GM12878 (cell line): ENCODE measurements around the gene NUAK1. TPM values are rescaled to one million over a fixed set of nuclear protein-coding genes. Genes with fewer than 3 reads are reported as not detected.

Source experiments
- ATAC-seq: fragments of 200-7000 bp; cut with Tn5 transposase; 3 replicates; pipeline ENCODE4 v1.9.1; 2020; ENCODE audit warnings: mild to moderate bottlenecking, moderate library complexity
- BruUV-seq: library from RNA; stranded (reverse); fragments of 400-500 nt; replicated peaks from 2 replicates; lab custom pipeline; 2021; lab: Mats Ljungman, UMichigan
- CTCF ChIA-PET: fragments of 300-600 bp; sonication (Branson Sonifier 250); formaldehyde crosslinking; extraction: SDS; loops from one replicate; lab custom pipeline; 2021; ENCODE audit warnings: inconsistent platforms; lab: Yijun Ruan, JAX
- POLR2A ChIA-PET: fragments of 350-600 bp; formaldehyde crosslinking; extraction: SDS; loops from one replicate; lab custom pipeline; 2021; ENCODE audit warnings: inconsistent platforms; lab: Charles Lee
- RAD21 ChIA-PET: fragments of 300-600 bp; sonication (Branson Sonifier 250); formaldehyde crosslinking; loops from one replicate; lab custom pipeline; 2023; ENCODE audit warnings: antibody characterized with exemption; ENCODE audit not compliant: unreplicated experiment; lab: Charles Lee
- SMC1A ChIA-PET: fragments of 300-600 bp; sonication (Branson Sonifier 250); formaldehyde crosslinking; loops from one replicate; lab custom pipeline; 2023; ENCODE audit not compliant: unreplicated experiment, uncharacterized antibody; lab: Charles Lee
- DNase-seq: peaks from one replicate; pipeline ENCODE4 v3.0.0-alpha.2; 2011; ENCODE audit warnings: low read depth, low spot score
- FAIRE-seq: peaks from 3 replicates; lab custom pipeline; 2011; peaks lifted over from hg19 to GRCh38; lab: Jason Lieb, UNC
- H2AFZ ChIP-seq: 2 replicates; pipeline ENCODE4 v1.6.0; 2011; ENCODE audit warnings: low read depth, low read length, control low read depth; ENCODE audit not compliant: control insufficient read depth
- H3K27ac ChIP-seq: 2 replicates; pipeline ENCODE4 v1.5.1; 2011; ENCODE audit warnings: control low read depth; ENCODE audit not compliant: control insufficient read depth, insufficient read depth
- H3K27me3 ChIP-seq, 2 experiments: replicated peaks in 1 of 2; 2 replicates each; pipeline versions ENCODE4 v1.6.0 to v1.6.1; 2011; ENCODE audit warnings: low read length in 1 of 2; ENCODE audit not compliant: control insufficient read depth in 2 of 2, insufficient read depth in 2 of 2
- H3K36me3 ChIP-seq, 2 experiments: 2 replicates each; pipeline ENCODE4 v1.5.1; 2011; ENCODE audit warnings: low read length in 1 of 2; ENCODE audit not compliant: control insufficient read depth in 2 of 2, insufficient read depth in 2 of 2
- H3K4me1 ChIP-seq: 2 replicates; pipeline ENCODE4 v1.6.1; 2011; ENCODE audit warnings: mild to moderate bottlenecking, low read length, moderate library complexity, mixed read lengths; ENCODE audit not compliant: control insufficient read depth, insufficient read depth
- H3K4me2 ChIP-seq: 2 replicates; pipeline ENCODE4 v1.6.0; 2011; ENCODE audit warnings: control low read depth; ENCODE audit not compliant: control insufficient read depth, insufficient read depth
- H3K4me3 ChIP-seq: fragments of 200-600 bp; sonication (generic); 2 replicates; pipeline ENCODE4 v1.5.1; 2016
- H3K79me2 ChIP-seq: 2 replicates; pipeline ENCODE4 v1.6.0; 2011; ENCODE audit warnings: low read length; ENCODE audit not compliant: control insufficient read depth, insufficient read depth
- H3K9ac ChIP-seq: 2 replicates; pipeline ENCODE4 v1.8.0; 2011; ENCODE audit warnings: low read length, control low read depth, mixed read lengths; ENCODE audit not compliant: control insufficient read depth, insufficient read depth
- H3K9me3 ChIP-seq: replicated peaks from 3 replicates; pipeline ENCODE4 v1.5.1; 2011; ENCODE audit warnings: mild to moderate bottlenecking, low read length; ENCODE audit not compliant: control insufficient read depth, insufficient read depth
- H4K20me1 ChIP-seq: 2 replicates; pipeline ENCODE4 v1.6.0; 2011; ENCODE audit not compliant: control insufficient read depth, insufficient read depth
- BACH1 ChIP-seq: fragments of 450-650 bp; IDR thresholded peaks from 2 replicates; pipeline ENCODE4 v1.6.1; 2017; ENCODE audit warnings: mild to moderate bottlenecking, borderline replicate concordance
- BCL11A ChIP-seq: IDR thresholded peaks from 2 replicates; pipeline ENCODE4 v1.6.1; 2011; ENCODE audit warnings: low read depth, low read length
- BMI1 ChIP-seq: fragments of 450-650 bp; IDR thresholded peaks from 2 replicates; pipeline ENCODE4 v1.6.1; 2016; ENCODE audit warnings: mild to moderate bottlenecking, moderate library complexity, borderline replicate concordance
- FOS ChIP-seq: IDR thresholded peaks from 3 replicates; pipeline ENCODE4 v1.6.1; 2011; ENCODE audit warnings: borderline replicate concordance; ENCODE audit not compliant: insufficient read length; ENCODE audit errors: extremely low read depth
- KAT2A ChIP-seq: conservative IDR thresholded peaks from 2 replicates; pipeline ENCODE4 v1.6.1; 2011; ENCODE audit warnings: low read depth, low read length; ENCODE audit not compliant: control insufficient read depth
- MTA3 ChIP-seq: IDR thresholded peaks from 2 replicates; pipeline ENCODE4 v1.6.1; 2012; ENCODE audit warnings: low read length, inconsistent platforms, borderline replicate concordance
- POLR2AphosphoS2 ChIP-seq: IDR thresholded peaks from 2 replicates; pipeline ENCODE4 v1.6.1; 2011; ENCODE audit warnings: low read depth, mild to moderate bottlenecking, low read length, improper control_type of control experiment, moderate library complexity
- STAT1 ChIP-seq: fragments of 450-650 bp; conservative IDR thresholded peaks from 2 replicates; pipeline ENCODE4 v1.6.1; 2014; ENCODE audit warnings: antibody characterized with exemption, mild to moderate bottlenecking
- SUPT20H ChIP-seq: IDR thresholded peaks from 2 replicates; pipeline ENCODE4 v1.6.1; 2011; ENCODE audit warnings: low read depth, mild to moderate bottlenecking, low read length, moderate library complexity, borderline replicate concordance; ENCODE audit not compliant: control insufficient read depth
- TBL1XR1 ChIP-seq: IDR thresholded peaks from 2 replicates; pipeline ENCODE4 v1.6.1; 2012; ENCODE audit warnings: low read depth, low read length, improper control_type of control experiment
- ZNF217 ChIP-seq: fragments of 450-650 bp; IDR thresholded peaks from 2 replicates; pipeline ENCODE4 v1.6.1; 2017; ENCODE audit warnings: antibody characterized with exemption, mild to moderate bottlenecking
- WGBS: methylation state at CpG from one replicate; pipeline ENCODE4 v1.1.6; 2016; ENCODE audit warnings: low lambda C conversion rate; ENCODE audit not compliant: insufficient replicate concordance, insufficient coverage; ENCODE audit errors: missing lambda C conversion rate; 5-methylcytosine and 5-hydroxymethylcytosine counted together
- in situ Hi-C: fragments of 300-500 bp; cut with MboI; formaldehyde crosslinking; loops from 9 replicates; pipeline ENCODE4 v1.14.3; 2018; ENCODE audit warnings: mixed read lengths
- intact Hi-C: fragments of 100-400 bp; cut with micrococcal nuclease; formaldehyde crosslinking; loops from one replicate; pipeline ENCODE4 v1.14.2; 2022; ENCODE audit not compliant: unreplicated experiment
- polyA plus RNA-seq, 11 experiments: library from polyadenylated mRNA; depleted of rRNA in 4 of 11; unstranded in 6 of 11; stranded (reverse) in 5 of 11; fragments of >200 nt; fragmentation: Nextera tagmentation in 4 of 11; fragmentation: Illumina TruSeq in 1 of 11; extraction: Ambion mirVana in 4 of 11; extraction: Trizol in 1 of 11; gene quantifications; 1 replicate in 1 of 11; 2 replicates in 10 of 11; pipeline versions ENCODE4 v1.2.1 to v1.2.3, GENCODE V29; 2011 to 2016; ENCODE audit warnings: inconsistent platforms in 2 of 11, missing spikeins in 2 of 11, low read depth in 1 of 11
- total RNA-seq, 4 experiments: library from RNA; depleted of rRNA in 3 of 4; stranded (reverse); fragments of >200 nt in 3 of 4; fragmentation: Illumina TruSeq in 1 of 4; extraction: Trizol in 1 of 4; gene quantifications; 2 replicates each; pipeline versions ENCODE4 v1.2.1 to v1.2.3, GENCODE V29; 2013 to 2021
- TF ChIP-seq, protein P1 (sequence below): fragments of 450-650 bp; formaldehyde crosslinking; IDR thresholded peaks from 2 replicates; pipeline ENCODE4 v1.4.0; 2020; ENCODE audit warnings: mild to moderate bottlenecking, moderate library complexity
- TF ChIP-seq, protein P2 (sequence below): fragments of 450-650 bp; IDR thresholded peaks from 2 replicates; pipeline ENCODE4 v1.6.1; 2016; ENCODE audit warnings: mild to moderate bottlenecking
- TF ChIP-seq, protein P3 (sequence below): fragments of 450-650 bp; IDR thresholded peaks from 2 replicates; pipeline ENCODE4 v1.6.1; 2017; ENCODE audit warnings: mild to moderate bottlenecking, moderate library complexity

The NUAK1 gene
- total and polyA plus RNA-seq, 10 of the 15 experiments (the other 5 are each of a cell fraction or from before 2014, with no cell fraction given): 0.03 to 0.42 (median 0.08) TPM; not detected in 2

DNA sequence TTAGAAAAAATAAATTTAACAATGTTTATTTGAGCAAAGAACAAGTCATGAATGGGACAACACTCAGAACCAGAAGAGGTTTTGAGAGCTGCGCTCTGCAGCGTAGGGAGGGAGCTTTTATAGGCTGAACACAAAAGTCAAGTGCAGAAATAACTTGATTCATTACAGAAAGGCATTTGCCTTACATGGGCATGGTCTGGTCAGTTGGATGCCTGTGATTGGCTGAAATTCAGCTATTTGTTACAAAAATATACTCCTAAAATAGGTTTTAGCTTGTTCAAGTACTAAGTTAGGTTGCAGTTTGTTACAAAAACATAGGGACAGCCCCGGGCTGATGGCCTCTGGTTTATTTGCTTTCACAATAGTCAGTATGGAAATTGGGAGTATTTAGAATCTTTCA, 118.0 kb downstream of the NUAK1 start:
- TF ChIP-seq, protein P1, sequence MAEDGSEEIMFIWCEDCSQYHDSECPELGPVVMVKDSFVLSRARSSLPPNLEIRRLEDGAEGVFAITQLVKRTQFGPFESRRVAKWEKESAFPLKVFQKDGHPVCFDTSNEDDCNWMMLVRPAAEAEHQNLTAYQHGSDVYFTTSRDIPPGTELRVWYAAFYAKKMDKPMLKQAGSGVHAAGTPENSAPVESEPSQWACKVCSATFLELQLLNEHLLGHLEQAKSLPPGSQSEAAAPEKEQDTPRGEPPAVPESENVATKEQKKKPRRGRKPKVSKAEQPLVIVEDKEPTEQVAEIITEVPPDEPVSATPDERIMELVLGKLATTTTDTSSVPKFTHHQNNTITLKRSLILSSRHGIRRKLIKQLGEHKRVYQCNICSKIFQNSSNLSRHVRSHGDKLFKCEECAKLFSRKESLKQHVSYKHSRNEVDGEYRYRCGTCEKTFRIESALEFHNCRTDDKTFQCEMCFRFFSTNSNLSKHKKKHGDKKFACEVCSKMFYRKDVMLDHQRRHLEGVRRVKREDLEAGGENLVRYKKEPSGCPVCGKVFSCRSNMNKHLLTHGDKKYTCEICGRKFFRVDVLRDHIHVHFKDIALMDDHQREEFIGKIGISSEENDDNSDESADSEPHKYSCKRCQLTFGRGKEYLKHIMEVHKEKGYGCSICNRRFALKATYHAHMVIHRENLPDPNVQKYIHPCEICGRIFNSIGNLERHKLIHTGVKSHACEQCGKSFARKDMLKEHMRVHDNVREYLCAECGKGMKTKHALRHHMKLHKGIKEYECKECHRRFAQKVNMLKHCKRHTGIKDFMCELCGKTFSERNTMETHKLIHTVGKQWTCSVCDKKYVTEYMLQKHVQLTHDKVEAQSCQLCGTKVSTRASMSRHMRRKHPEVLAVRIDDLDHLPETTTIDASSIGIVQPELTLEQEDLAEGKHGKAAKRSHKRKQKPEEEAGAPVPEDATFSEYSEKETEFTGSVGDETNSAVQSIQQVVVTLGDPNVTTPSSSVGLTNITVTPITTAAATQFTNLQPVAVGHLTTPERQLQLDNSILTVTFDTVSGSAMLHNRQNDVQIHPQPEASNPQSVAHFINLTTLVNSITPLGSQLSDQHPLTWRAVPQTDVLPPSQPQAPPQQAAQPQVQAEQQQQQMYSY: no peak
- no peak for TF ChIP-seq KAT2A
- TF ChIP-seq, protein P2, sequence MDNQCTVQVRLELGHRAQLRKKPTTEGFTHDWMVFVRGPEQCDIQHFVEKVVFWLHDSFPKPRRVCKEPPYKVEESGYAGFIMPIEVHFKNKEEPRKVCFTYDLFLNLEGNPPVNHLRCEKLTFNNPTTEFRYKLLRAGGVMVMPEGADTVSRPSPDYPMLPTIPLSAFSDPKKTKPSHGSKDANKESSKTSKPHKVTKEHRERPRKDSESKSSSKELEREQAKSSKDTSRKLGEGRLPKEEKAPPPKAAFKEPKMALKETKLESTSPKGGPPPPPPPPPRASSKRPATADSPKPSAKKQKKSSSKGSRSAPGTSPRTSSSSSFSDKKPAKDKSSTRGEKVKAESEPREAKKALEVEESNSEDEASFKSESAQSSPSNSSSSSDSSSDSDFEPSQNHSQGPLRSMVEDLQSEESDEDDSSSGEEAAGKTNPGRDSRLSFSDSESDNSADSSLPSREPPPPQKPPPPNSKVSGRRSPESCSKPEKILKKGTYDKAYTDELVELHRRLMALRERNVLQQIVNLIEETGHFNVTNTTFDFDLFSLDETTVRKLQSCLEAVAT: no peak
- TF ChIP-seq TBL1XR1: no peak
- no peak for TF ChIP-seq POLR2AphosphoS2
- TF ChIP-seq ZNF217: no peak
- TF ChIP-seq BCL11A: no peak
- TF ChIP-seq STAT1: no peak
- TF ChIP-seq FOS: no peak
- no peak for TF ChIP-seq SUPT20H
- no peak for TF ChIP-seq MTA3
- no peak for TF ChIP-seq BACH1
- TF ChIP-seq, protein P3, sequence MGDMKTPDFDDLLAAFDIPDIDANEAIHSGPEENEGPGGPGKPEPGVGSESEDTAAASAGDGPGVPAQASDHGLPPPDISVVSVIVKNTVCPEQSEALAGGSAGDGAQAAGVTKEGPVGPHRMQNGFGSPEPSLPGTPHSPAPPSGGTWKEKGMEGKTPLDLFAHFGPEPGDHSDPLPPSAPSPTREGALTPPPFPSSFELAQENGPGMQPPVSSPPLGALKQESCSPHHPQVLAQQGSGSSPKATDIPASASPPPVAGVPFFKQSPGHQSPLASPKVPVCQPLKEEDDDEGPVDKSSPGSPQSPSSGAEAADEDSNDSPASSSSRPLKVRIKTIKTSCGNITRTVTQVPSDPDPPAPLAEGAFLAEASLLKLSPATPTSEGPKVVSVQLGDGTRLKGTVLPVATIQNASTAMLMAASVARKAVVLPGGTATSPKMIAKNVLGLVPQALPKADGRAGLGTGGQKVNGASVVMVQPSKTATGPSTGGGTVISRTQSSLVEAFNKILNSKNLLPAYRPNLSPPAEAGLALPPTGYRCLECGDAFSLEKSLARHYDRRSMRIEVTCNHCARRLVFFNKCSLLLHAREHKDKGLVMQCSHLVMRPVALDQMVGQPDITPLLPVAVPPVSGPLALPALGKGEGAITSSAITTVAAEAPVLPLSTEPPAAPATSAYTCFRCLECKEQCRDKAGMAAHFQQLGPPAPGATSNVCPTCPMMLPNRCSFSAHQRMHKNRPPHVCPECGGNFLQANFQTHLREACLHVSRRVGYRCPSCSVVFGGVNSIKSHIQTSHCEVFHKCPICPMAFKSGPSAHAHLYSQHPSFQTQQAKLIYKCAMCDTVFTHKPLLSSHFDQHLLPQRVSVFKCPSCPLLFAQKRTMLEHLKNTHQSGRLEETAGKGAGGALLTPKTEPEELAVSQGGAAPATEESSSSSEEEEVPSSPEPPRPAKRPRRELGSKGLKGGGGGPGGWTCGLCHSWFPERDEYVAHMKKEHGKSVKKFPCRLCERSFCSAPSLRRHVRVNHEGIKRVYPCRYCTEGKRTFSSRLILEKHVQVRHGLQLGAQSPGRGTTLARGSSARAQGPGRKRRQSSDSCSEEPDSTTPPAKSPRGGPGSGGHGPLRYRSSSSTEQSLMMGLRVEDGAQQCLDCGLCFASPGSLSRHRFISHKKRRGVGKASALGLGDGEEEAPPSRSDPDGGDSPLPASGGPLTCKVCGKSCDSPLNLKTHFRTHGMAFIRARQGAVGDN: no peak
- no peak for TF ChIP-seq BMI1
- POLR2A ChIA-PET: interaction anchor here (0.9 kb wide), 1 partner anchor 100 kb away, joined by 4 read pairs; no protein-coding TSS in a partner anchor
- RAD21 ChIA-PET: no interaction called here
- FAIRE-seq (no peak), DNase-seq (no peak), ATAC-seq (no peak)
- Histone ChIP-seq H4K20me1 (no peaks in the 10 kb centered on the region), H3K4me1 (no peaks in the 10 kb centered on the region), H3K9me3 (peaks cover 2% of the 10 kb centered on the region; the same call in 1 of the 3 replicates), H3K4me2 (no peak overlapping the region), H3K27me3 (no peaks in the 10 kb centered on the region), H3K4me3 (no peak overlapping the region), H2AFZ (no peak overlapping the region), H3K9ac (no peak overlapping the region), H3K79me2 (no peaks in the 10 kb centered on the region), H3K27ac (no peak overlapping the region), H3K36me3 (no peaks in the 10 kb centered on the region)
- intact Hi-C loops: no loop called here
- WGBS: 59% methylated on average over 3 of the region's 3 CpGs
- in situ Hi-C loops: no loop called here
- BruUV-seq: no TSS peak
- SMC1A ChIA-PET: no interaction called here
- CTCF ChIA-PET: no interaction called here
